Chondrocyte (in vitro differentiated cells): ENCODE measurements around the gene CHID1. TPM values are rescaled to one million over a fixed set of nuclear protein-coding genes. Genes with fewer than 3 reads are reported as not detected.

Source experiments
- DNase-seq: peaks from one replicate; pipeline ENCODE4 v3.0.0; 2021; ENCODE audit warnings: mixed read lengths, low spot score
- H3K27ac Mint-ChIP-seq: one replicate; pipeline ENCODE4 v1.8.0; 2021; ENCODE audit warnings: mild to moderate bottlenecking, moderate library complexity, mixed read lengths; ENCODE audit not compliant: unreplicated experiment
- H3K27me3 Mint-ChIP-seq: 2 replicates; pipeline ENCODE4 v1.8.0; 2021; ENCODE audit warnings: low read depth, mixed read lengths
- H3K36me3 Mint-ChIP-seq: 2 replicates; pipeline ENCODE4 v1.8.0; 2021; ENCODE audit warnings: low read depth, mixed read lengths
- H3K4me1 Mint-ChIP-seq: 2 replicates; pipeline ENCODE4 v1.8.0; 2021; ENCODE audit warnings: low read depth, mild to moderate bottlenecking, mixed read lengths
- H3K4me3 Mint-ChIP-seq: one replicate; pipeline ENCODE4 v1.8.0; 2021; ENCODE audit warnings: mild to moderate bottlenecking, moderate library complexity, mixed read lengths; ENCODE audit not compliant: unreplicated experiment
- H3K9me3 Mint-ChIP-seq: 2 replicates; pipeline ENCODE4 v1.8.0; 2021; ENCODE audit warnings: low read depth, mixed read lengths
- CTCF ChIP-seq: fragments of 200-600 bp; sonication (generic); IDR thresholded peaks from 2 replicates; pipeline ENCODE4 v1.5.0; 2021; ENCODE audit warnings: antibody characterized with exemption, mild to moderate bottlenecking, moderate library complexity
- total RNA-seq: library from RNA; stranded (reverse); gene quantifications from 3 replicates; pipeline ENCODE4 v1.2.1, GENCODE V29; 2021

CHID1 gene
- total RNA-seq, 1 donor from 2014 or later: 90.3 TPM

DNA sequence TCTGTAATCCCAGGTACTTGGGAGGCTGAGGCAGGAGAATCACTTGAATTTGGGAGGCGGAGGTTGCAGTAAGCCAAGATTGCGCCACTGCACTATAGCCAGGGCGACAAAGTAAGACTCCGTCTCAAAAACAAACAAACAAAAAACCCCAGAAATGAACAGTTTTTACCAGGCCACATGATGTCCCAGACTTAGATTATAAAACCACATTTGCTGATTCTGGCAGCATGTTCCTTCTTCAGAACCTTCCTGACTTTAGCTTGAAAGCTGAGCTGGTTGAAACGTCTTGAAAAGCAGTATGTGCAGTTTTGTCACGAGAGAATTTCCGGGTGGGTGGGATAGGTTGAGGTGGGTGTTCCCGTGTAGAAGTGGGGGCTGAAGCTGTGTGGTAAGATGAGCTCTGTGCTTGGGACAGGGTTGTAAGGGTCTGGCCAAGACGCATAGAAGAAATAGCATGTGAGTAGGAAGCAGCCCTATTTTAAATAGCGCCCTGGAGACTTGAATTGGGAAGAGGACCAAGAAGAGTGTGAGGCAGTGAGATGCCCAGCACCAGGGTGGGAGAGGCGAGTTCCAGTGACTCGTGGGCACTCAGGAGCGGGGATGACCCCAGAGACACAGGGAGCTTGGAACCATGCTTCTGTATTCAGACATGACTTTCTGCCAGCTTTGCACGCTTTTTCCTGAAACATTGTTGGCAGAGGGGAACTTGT, 22.7 kb upstream of the CHID1 start:
- Mint-ChIP-seq H3K4me3 (no peak overlapping the region), H3K36me3 (no peaks in the 10 kb centered on the region), H3K9me3 (no peaks in the 10 kb centered on the region), H3K27me3 (no peaks in the 10 kb centered on the region), H3K27ac (peak overlapping the region; percentile 88), H3K4me1 (peaks cover 50% of the 10 kb centered on the region)
- peak; percentile 41 for DNase-seq
- TF ChIP-seq CTCF: no peak

DNA sequence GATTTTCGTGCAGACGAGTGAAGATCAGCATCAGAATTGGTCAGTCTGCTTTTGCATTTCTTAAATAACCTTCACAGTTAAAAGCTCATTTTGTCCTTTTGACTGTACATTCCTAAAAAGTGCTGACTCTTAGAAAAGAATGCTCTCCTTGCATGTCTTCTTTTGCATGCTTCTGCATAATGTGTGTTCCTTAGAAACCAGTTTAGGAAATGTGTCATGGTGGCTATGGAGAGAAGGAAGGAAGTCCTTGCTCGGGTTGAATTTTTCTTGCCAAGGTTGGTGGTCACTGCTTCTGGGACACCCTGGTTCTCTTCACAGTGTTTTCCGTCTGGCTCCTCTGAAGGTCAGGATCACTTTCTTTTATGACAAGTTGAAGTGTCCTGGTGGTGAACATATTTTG, 21.8 kb upstream of the CHID1 start:
- no peak for TF ChIP-seq CTCF
- DNase-seq: no peak
- H3K27me3 Mint-ChIP-seq: no peaks in the 10 kb centered on the region
- H3K36me3 Mint-ChIP-seq: no peaks in the 10 kb centered on the region
- peak overlapping the region; percentile 88 for H3K27ac Mint-ChIP-seq
- no peaks in the 10 kb centered on the region for H3K9me3 Mint-ChIP-seq
- H3K4me3 Mint-ChIP-seq: peak overlapping the region; percentile 5
- H3K4me1 Mint-ChIP-seq: peaks cover 44% of the 10 kb centered on the region

DNA sequence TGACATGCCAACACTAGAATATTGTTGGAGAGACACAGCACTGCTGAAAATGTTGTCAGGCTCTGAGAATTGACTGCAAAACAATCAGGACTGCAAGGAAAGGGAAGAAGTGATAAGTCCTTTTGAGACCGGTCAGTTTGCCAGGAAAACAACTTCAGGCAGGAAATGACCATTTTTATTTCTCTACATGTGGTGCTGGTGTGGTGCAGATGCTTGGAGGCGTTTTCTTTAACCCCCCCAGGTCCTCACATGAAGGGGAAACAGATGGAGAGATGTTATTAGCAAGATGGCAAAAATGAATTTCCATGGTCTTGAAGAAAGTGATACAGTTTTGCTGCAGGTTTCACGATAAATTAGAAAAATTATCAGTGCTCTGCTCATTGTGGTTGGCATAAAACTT, 20.8 kb upstream of the CHID1 start:
- no peak overlapping the region for H3K4me3 Mint-ChIP-seq

GRCh38 chr11:929405-929804, 18.8 kb upstream of the CHID1 start:
- no peak for DNase-seq
- H3K27me3 Mint-ChIP-seq: no peaks in the 10 kb centered on the region
- no peak for TF ChIP-seq CTCF
- peaks cover 53% of the 10 kb centered on the region for H3K4me1 Mint-ChIP-seq
- no peak overlapping the region for H3K27ac Mint-ChIP-seq
- H3K36me3 Mint-ChIP-seq: no peaks in the 10 kb centered on the region
- H3K4me3 Mint-ChIP-seq: no peak overlapping the region
- no peaks in the 10 kb centered on the region for H3K9me3 Mint-ChIP-seq

More for the DNA sequence above, 20.8 kb upstream of the CHID1 start:
- Mint-ChIP-seq H3K36me3 (no peaks in the 10 kb centered on the region), H3K27ac (peak overlapping the region; percentile 58), H3K27me3 (no peaks in the 10 kb centered on the region), H3K4me1 (peaks cover 54% of the 10 kb centered on the region), H3K9me3 (no peaks in the 10 kb centered on the region)
- TF ChIP-seq CTCF: no peak
- DNase-seq: no peak

GRCh38 chr11:928786-929185, 18.2 kb upstream of the CHID1 start:
- no peaks in the 10 kb centered on the region for H3K36me3 Mint-ChIP-seq
- no peaks in the 10 kb centered on the region for H3K27me3 Mint-ChIP-seq
- no peak overlapping the region for H3K4me3 Mint-ChIP-seq
- peak; percentile 19 for DNase-seq
- H3K4me1 Mint-ChIP-seq: peaks cover 49% of the 10 kb centered on the region
- no peaks in the 10 kb centered on the region for H3K9me3 Mint-ChIP-seq
- TF ChIP-seq CTCF: no peak
- H3K27ac Mint-ChIP-seq: no peak overlapping the region
